ENCODE data around the gene ZNF70. TPM values are rescaled to one million over a fixed set of nuclear protein-coding genes. Genes with fewer than 3 reads are reported as not detected.

Gene ZNF70
- total and polyA plus RNA-seq, 2 of the 13 experiments (the other 11 are each of a cell fraction or from before 2014, with no cell fraction given) = 0.62 to 3.6 TPM

GRCh38 chr22:23767673-23768548 lies 17.0 kb upstream of the ZNF70 start, which contains the start of gene CHCHD10 (continued):
- TF ChIP-seq SRSF9 (IDR thresholded peaks at IDR 0.05; ENCODE audit: borderline replicate concordance, insufficient read depth, low read depth, low read length, poor library complexity, severe bottlenecking) (no peak), YY1 (IDR thresholded peaks at IDR 0.05; ENCODE audit: insufficient read depth, insufficient replicate concordance, low read depth, low read length) (peak; percentile 88), RELA (CRISPR knock-in tag; IDR thresholded peaks at IDR 0.05) (no peak; the same call in 1 of the 2 replicates), HDAC2 (CRISPR knock-in tag; IDR thresholded peaks at IDR 0.05) (no peak; the same call in 1 of the 2 replicates), ZNF558 (CRISPR knock-in tag; IDR thresholded peaks at IDR 0.05; ENCODE audit: borderline replicate concordance) (peak; percentile 93; the same call in 1 of the 2 replicates), ZSCAN12 (CRISPR knock-in tag; IDR thresholded peaks at IDR 0.05) (no peak), HINFP (CRISPR knock-in tag; IDR thresholded peaks at IDR 0.05; ENCODE audit: low read depth) (peak; percentile 23; the same call in 1 of the 2 replicates), AGO2 (optimal IDR thresholded peaks at IDR 0.05; ENCODE audit: low read depth, low read length) (peak; percentile 63), REST (IDR thresholded peaks at IDR 0.05; ENCODE audit: borderline replicate concordance in 1 of 2, low read depth in 1 of 2, low read length in 2 of 2) (no peak), SKI (IDR thresholded peaks at IDR 0.05; ENCODE audit: partially characterized antibody) (peak; percentile 59), HDAC6 (IDR thresholded peaks at IDR 0.05; ENCODE audit: low read depth, low read length) (no peak), SMARCC2 (IDR thresholded peaks at IDR 0.05) (no peak), SCMH1 (CRISPR knock-in tag; IDR thresholded peaks at IDR 0.05; ENCODE audit: borderline replicate concordance) (no peak), DMTF1 (CRISPR knock-in tag; IDR thresholded peaks at IDR 0.05) (peak; percentile 83; the same call in 1 of the 2 replicates), IRF2 (CRISPR knock-in tag; IDR thresholded peaks at IDR 0.05) (peak; percentile 56; the same call in 1 of the 2 replicates), SRF (IDR thresholded peaks at IDR 0.05; ENCODE audit: low read depth, low read length) (no peak), NFE2 (CRISPR knock-in tag; IDR thresholded peaks at IDR 0.05) (no peak), HNRNPH1 (optimal IDR thresholded peaks at IDR 0.05; ENCODE audit: low read depth, low read length) (no peak), ZNF143 (CRISPR knock-in tag; IDR thresholded peaks at IDR 0.05) (no peak), ZNF10 (CRISPR knock-in tag; IDR thresholded peaks at IDR 0.05; ENCODE audit: borderline replicate concordance, low read depth) (no peak), POLR2AphosphoS2 (IDR thresholded peaks at IDR 0.05; ENCODE audit: low read depth, low read length) (no peak)
